GM19238 (cell line): ENCODE data around the gene SLC41A3.
"Not testable (repeated sequence)": the region's sequence is repeated elsewhere in the genome, so short reads cannot be mapped to it uniquely, and the experiment has no call there.

Source experiments
- DNase-seq: peaks from one replicate; pipeline ENCODE4 v3.0.0; 2011; ENCODE audit warnings: low spot score; ENCODE audit not compliant: insufficient read length

Gene SLC41A3

GRCh38 chr3:126003447-126004190 lies 80.3 kb downstream of the SLC41A3 start:
- DNase-seq, result no peak

- DNase-seq, result no peak
Measured at GRCh38 chr3:126002189-126002588, 81.7 kb downstream of the SLC41A3 start.

GRCh38 chr3:125996751-125997150 lies 87.2 kb downstream of the SLC41A3 start:
- DNase-seq, result not testable (repeated sequence)

GRCh38 chr3:125990253-125990970 lies 93.5 kb downstream of the SLC41A3 start:
- DNase-seq, result peak; percentile 52

- not testable (repeated sequence) for DNase-seq
Measured at GRCh38 chr3:125984951-125985350, 99.0 kb downstream of the SLC41A3 start.

GRCh38 chr3:125977104-125977503 lies 106.8 kb downstream of the SLC41A3 start:
- DNase-seq, result not testable (repeated sequence)

GRCh38 chr3:125976003-125976390 lies 107.9 kb downstream of the SLC41A3 start:
- not testable (repeated sequence) for DNase-seq

GRCh38 chr3:125975245-125976002 lies 108.5 kb downstream of the SLC41A3 start:
- DNase-seq, result not testable (repeated sequence)

GRCh38 chr3:125971997-125972944 lies 111.7 kb downstream of the SLC41A3 start:
- DNase-seq, result not testable (repeated sequence)

- DNase-seq, result not testable (repeated sequence)
Measured at GRCh38 chr3:125968701-125969592, 115.0 kb downstream of the SLC41A3 start, which contains the start of gene ROPN1B. Gene ROPN1B (plus strand): TSS chr3:125969178. CDS start chr3:125972055, 2,877 bp downstream.

- not testable (repeated sequence) for DNase-seq
Measured at GRCh38 chr3:125968121-125968520, 115.8 kb downstream of the SLC41A3 start.

GRCh38 chr3:125967156-125967555 lies 116.8 kb downstream of the SLC41A3 start:
- no peak for DNase-seq

GRCh38 chr3:125965505-125965904 lies 118.4 kb downstream of the SLC41A3 start:
- no peak for DNase-seq

GRCh38 chr3:125963834-125964233 lies 120.1 kb downstream of the SLC41A3 start:
- DNase-seq, result not testable (repeated sequence)

- DNase-seq, result no peak
Measured at GRCh38 chr3:125961289-125961589, 122.7 kb downstream of the SLC41A3 start.

- DNase-seq, result no peak
Measured at GRCh38 chr3:125960456-125961288, 123.3 kb downstream of the SLC41A3 start.

- no peak for DNase-seq
Measured at GRCh38 chr3:125960066-125960424, 123.9 kb downstream of the SLC41A3 start.

- no peak for DNase-seq
Measured at GRCh38 chr3:125959317-125960065, 124.4 kb downstream of the SLC41A3 start.
